ENCODE data around the gene PDE4B. TPM values are rescaled to one million over a fixed set of nuclear protein-coding genes. Genes with fewer than 3 reads are reported as not detected.

PDE4B gene
- total RNA-seq, 2 donors from 2014 or later: 23.6 to 53.9 TPM

DNA sequence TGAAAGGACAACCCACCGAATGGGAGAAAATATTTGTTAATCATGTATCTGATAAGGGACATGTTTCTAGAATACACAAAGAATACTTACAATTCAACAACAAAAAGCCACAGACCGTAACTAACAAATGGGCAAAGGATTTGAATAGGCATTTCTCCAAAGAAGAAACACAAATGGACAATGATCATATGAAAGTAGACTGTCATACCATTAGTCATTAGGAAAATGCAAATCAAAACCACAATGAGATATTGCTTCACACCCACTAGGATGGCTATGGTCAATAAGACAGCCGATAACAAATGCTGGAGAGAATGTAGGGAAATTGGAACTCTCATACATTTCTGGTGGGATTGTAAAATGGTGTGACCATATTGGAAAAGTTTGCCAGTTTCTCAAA lies 374.1 kb downstream of the PDE4B start:
- Mint-ChIP-seq H3K36me3 (ENCODE audit: insufficient read depth in 2 of 2) (peaks cover 0 to 1% of the 10 kb centered on the region in 2 donors), H3K27ac (no peak overlapping the region), H3K9me3 (no peaks in the 10 kb centered on the region), H3K4me3 (no peak overlapping the region), H3K27me3 (ENCODE audit: low read depth) (peaks cover 32% of the 10 kb centered on the region), H3K4me1 (ENCODE audit: low read depth) (peaks cover 19% of the 10 kb centered on the region)
- DNase-seq (no peak), ATAC-seq (replicated peaks in 1 of 2) (no peak)

DNA sequence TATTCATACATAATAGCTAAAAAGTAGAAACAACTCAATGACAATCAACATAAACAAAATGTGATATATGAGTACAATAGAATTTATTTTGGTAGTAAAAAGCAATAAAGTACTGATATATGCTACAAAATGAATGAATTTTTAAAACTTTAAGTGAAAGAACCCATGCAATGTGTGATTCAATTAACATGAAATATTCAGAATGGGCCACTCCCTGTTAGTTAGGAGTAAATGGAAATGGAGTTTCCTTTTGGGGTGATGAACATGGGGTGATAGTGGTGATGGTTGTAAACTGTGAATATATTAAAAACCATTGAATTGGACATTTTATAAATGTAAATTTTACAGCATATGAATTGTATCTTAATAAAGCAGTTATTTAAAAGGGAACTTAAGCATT lies 374.6 kb downstream of the PDE4B start:
- no peak overlapping the region for H3K4me3 Mint-ChIP-seq
- H3K36me3 Mint-ChIP-seq (ENCODE audit: insufficient read depth in 2 of 2): peaks cover 0 to 1% of the 10 kb centered on the region in 2 donors
- peaks cover 32% of the 10 kb centered on the region for H3K27me3 Mint-ChIP-seq (ENCODE audit: low read depth)
- no peaks in the 10 kb centered on the region for H3K9me3 Mint-ChIP-seq
- peaks cover 19% of the 10 kb centered on the region for H3K4me1 Mint-ChIP-seq (ENCODE audit: low read depth)
- no peak overlapping the region for H3K27ac Mint-ChIP-seq
- DNase-seq: no peak
- no peak for ATAC-seq (replicated peaks in 1 of 2)

DNA sequence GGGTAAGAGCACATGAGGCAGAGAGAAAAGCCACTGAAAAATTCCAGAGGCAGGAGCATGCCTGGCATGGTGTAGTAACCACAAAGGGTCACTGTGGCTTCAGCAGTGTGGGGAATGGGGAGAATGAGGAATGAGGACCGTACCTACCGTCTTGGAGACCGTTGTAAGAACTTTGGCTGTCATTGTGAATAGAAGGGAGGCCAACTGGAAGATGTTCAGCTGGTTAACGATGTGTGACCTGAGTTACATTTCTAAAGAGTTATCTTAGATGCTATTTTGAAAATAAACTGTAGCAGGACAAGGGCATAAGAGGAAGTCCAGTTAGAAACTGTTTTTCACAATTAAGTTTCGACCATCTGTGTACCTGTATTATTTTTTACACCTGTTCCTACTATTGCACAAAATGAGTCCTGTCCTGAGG lies 375.8 kb downstream of the PDE4B start:
- peaks cover 0 to 1% of the 10 kb centered on the region in 2 donors for H3K36me3 Mint-ChIP-seq (ENCODE audit: insufficient read depth in 2 of 2)
- H3K27me3 Mint-ChIP-seq (ENCODE audit: low read depth): peaks cover 40% of the 10 kb centered on the region
- H3K4me3 Mint-ChIP-seq: peak overlapping the region in 1 of 2 donors; percentile 31
- H3K27ac Mint-ChIP-seq: no peak overlapping the region
- H3K4me1 Mint-ChIP-seq (ENCODE audit: low read depth): peaks cover 19% of the 10 kb centered on the region
- H3K9me3 Mint-ChIP-seq: no peaks in the 10 kb centered on the region
- no peak for DNase-seq
- no peak for ATAC-seq (replicated peaks in 1 of 2)

DNA sequence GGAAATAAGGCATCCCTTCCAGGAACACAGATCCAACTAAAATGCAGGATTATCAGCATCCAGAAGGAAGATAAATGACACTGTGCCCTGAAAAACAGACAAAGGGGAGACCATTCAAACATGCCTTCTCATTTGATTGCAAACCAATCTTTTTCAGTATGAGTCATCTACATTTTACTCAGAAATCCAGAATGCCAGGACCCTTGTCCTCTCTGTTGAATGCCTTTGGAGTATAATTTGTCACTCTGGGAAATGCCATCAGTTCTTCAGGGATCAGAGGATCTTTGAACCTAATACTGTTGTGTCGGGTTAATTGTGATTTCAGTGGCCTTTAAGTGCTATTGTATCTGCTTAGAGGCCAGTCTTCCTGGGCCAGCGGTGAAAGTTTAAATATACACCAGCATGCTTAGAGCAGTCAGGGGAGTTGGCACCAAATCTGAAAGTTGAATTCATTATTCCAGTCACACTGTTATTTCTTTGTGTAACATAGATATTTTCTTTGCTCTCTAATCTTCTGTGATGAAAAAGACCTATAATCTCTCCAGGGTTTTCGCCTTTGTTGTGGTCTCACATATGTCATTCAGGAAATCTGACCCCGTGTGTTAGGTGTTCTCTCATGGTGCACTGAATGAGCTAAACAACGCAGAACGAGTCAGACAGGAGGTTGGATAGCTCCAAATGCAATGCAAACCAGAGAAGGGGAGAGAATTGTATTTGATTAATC lies 376.4 kb downstream of the PDE4B start:
- Mint-ChIP-seq H3K27me3 (ENCODE audit: low read depth) (peaks cover 40% of the 10 kb centered on the region), H3K4me1 (ENCODE audit: low read depth) (peaks cover 19% of the 10 kb centered on the region), H3K27ac (no peak overlapping the region), H3K36me3 (ENCODE audit: insufficient read depth in 2 of 2) (peaks cover 0 to 1% of the 10 kb centered on the region in 2 donors), H3K4me3 (peak overlapping the region; percentile 8 to 32), H3K9me3 (no peaks in the 10 kb centered on the region)
- peak; percentile 78 to 84 for ATAC-seq (replicated peaks in 1 of 2)
- peak in 1 of 2 donors; percentile 2 for DNase-seq

DNA sequence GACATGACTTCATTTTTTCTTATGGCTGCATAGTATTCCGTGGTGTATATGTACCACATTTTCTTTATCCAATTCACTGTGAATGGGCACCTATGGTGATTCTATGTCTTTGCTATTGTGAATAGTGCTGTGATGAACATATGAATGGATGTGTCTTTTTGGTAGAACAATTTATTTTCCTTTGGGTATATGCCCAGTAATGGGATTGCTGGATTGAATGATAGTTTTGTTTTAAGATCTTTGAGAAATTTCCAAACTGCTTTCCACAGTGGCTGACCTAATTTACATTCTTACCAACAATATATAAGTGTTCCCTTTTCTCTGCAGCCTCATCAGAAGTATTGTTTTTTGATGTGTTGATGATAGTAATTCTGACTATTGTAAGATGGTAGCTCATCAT lies 379.6 kb downstream of the PDE4B start:
- Mint-ChIP-seq H3K27me3 (ENCODE audit: low read depth) (peaks cover 47% of the 10 kb centered on the region), H3K36me3 (ENCODE audit: insufficient read depth in 2 of 2) (no peaks in the 10 kb centered on the region), H3K4me1 (ENCODE audit: low read depth) (peaks cover 19% of the 10 kb centered on the region), H3K4me3 (no peak overlapping the region), H3K27ac (no peak overlapping the region), H3K9me3 (no peaks in the 10 kb centered on the region)
- DNase-seq: no peak
- no peak for ATAC-seq (replicated peaks in 1 of 2)

DNA sequence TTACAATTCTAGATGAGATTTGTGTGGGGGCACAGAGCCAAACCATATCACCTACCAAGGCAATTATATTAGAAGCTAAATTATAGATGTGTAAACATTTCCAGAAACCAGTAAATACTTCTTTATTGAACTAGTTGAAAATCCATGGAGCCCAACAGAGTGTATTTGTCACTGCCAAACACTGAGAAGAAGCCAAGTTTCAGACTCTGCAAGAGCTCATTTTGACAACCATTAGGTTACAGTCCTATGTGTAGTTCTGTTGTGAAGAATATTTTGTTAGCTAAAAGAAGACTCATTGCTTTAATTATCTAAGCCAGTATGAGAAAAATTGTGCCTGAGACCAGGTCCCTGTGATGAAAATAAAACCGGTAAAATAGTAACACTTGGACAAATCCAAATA lies 382.4 kb downstream of the PDE4B start:
- DNase-seq (no peak), ATAC-seq (replicated peaks in 1 of 2) (no peak)
- peaks cover 28% of the 10 kb centered on the region for H3K27me3 Mint-ChIP-seq (ENCODE audit: low read depth)
- H3K27ac Mint-ChIP-seq: no peak overlapping the region
- no peaks in the 10 kb centered on the region for H3K9me3 Mint-ChIP-seq
- H3K4me3 Mint-ChIP-seq: no peak overlapping the region
- no peaks in the 10 kb centered on the region for H3K4me1 Mint-ChIP-seq (ENCODE audit: low read depth)
- H3K36me3 Mint-ChIP-seq (ENCODE audit: insufficient read depth in 2 of 2): no peaks in the 10 kb centered on the region

DNA sequence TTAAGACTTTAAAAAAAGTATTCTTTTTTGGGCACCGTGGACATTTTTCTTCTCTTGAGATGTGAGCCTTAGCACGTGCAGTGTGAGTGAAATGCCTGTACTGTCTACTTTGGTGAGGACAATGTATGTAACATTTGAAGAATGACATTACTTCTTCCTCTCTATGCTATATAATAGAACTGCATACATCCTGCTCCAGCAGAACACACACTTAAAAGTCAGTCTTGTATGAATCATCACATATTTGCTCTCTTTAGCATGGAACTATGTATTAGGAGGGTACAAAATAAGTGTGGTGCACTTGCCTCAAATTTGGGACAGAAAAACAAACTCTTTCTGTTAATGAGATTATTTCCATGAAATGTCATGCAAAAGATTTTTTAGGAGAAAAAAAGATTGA lies 382.9 kb downstream of the PDE4B start:
- ATAC-seq (replicated peaks in 1 of 2) (no peak), DNase-seq (no peak)
- Mint-ChIP-seq H3K27me3 (ENCODE audit: low read depth) (peaks cover 23% of the 10 kb centered on the region), H3K4me1 (ENCODE audit: low read depth) (no peaks in the 10 kb centered on the region), H3K27ac (no peak overlapping the region), H3K4me3 (no peak overlapping the region), H3K36me3 (ENCODE audit: insufficient read depth in 2 of 2) (no peaks in the 10 kb centered on the region), H3K9me3 (no peaks in the 10 kb centered on the region)

DNA sequence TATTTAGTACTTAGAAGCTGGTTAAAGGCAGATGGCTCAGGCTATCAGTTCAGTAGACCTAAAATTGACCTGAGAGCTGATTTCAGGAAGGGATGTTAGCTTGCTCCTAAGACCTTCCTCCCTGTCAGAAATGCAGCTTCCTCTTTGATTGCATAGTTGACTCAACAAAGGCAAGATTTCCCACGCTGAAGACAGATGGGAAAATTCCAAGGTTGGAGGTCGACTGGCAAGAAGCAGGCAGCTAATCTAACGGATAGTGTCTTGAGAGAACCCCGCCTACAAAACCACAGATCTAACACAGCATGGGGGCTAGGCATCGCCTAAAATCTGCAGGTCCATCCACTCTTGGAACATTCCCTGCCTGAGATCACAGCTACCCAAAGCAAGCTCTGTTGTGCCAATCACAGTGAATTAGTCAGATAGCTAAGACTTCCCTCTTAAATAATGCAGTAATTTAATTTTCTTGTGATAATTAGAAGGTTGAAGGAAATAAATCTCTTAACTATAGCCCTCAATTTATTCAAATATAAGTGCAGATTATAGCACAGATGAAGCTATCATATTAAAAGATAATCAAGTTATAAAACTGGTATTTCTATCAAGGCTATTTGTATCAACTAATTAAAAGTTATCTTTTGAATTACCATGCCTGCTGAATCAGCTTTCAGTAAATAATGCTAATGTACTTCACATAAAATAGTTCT lies 383.5 kb downstream of the PDE4B start:
- Mint-ChIP-seq H3K36me3 (ENCODE audit: insufficient read depth in 2 of 2) (no peaks in the 10 kb centered on the region), H3K4me3 (no peak overlapping the region), H3K4me1 (ENCODE audit: low read depth) (no peaks in the 10 kb centered on the region), H3K27ac (no peak overlapping the region), H3K27me3 (ENCODE audit: low read depth) (peaks cover 17% of the 10 kb centered on the region), H3K9me3 (no peaks in the 10 kb centered on the region)
- ATAC-seq (replicated peaks in 1 of 2) (no peak), DNase-seq (no peak)

DNA sequence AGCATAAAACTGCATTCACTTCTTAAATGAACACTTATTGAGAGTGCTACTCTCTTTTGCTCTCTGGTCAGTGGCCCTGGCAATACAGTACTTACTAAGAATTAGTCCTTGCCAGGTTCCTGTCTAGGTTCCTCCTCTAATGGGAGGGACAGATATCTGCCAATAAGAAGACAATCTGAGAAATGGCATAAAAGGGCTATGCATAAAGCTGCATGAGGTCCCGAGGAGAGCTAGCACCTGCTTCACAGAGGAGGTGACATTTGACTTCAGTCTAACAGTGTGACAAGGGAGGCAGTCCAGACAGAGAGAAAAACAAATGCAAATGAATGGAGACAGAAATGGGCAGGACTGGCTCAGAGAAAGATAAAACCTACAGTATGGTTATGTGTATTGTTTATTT lies 384.1 kb downstream of the PDE4B start:
- H3K9me3 Mint-ChIP-seq: no peaks in the 10 kb centered on the region
- H3K36me3 Mint-ChIP-seq (ENCODE audit: insufficient read depth in 2 of 2): no peaks in the 10 kb centered on the region
- H3K4me3 Mint-ChIP-seq: no peak overlapping the region
- DNase-seq (no peak), ATAC-seq (replicated peaks in 1 of 2) (no peak)
- no peak overlapping the region for H3K27ac Mint-ChIP-seq
- peaks cover 16% of the 10 kb centered on the region for H3K27me3 Mint-ChIP-seq (ENCODE audit: low read depth)
- no peaks in the 10 kb centered on the region for H3K4me1 Mint-ChIP-seq (ENCODE audit: low read depth)

DNA sequence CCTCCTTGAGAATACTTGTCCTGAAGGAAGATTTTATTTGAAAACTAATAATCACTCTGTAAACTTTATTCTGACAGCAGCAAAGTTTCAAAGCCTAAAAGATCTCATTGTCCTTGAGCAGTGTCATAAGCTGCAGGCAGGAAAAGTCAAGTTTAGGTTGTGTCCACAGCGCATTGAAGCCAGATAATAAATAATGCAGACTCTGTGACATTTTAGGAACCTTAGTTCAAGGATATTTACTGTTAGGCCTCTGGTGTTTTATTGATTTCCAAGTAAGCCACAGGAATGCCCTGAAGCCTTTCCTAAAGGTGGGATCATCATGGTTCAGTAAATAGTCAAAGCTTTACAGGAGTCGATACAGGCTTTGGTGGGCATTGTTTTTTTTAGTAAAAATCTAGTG lies 384.8 kb downstream of the PDE4B start:
- peaks cover 16% of the 10 kb centered on the region for H3K27me3 Mint-ChIP-seq (ENCODE audit: low read depth)
- DNase-seq (no peak), ATAC-seq (replicated peaks in 1 of 2) (no peak)
- H3K4me3 Mint-ChIP-seq: no peak overlapping the region
- no peaks in the 10 kb centered on the region for H3K9me3 Mint-ChIP-seq
- H3K4me1 Mint-ChIP-seq (ENCODE audit: low read depth): peaks cover 3% of the 10 kb centered on the region
- H3K27ac Mint-ChIP-seq: no peak overlapping the region
- H3K36me3 Mint-ChIP-seq (ENCODE audit: insufficient read depth in 2 of 2): no peaks in the 10 kb centered on the region

DNA sequence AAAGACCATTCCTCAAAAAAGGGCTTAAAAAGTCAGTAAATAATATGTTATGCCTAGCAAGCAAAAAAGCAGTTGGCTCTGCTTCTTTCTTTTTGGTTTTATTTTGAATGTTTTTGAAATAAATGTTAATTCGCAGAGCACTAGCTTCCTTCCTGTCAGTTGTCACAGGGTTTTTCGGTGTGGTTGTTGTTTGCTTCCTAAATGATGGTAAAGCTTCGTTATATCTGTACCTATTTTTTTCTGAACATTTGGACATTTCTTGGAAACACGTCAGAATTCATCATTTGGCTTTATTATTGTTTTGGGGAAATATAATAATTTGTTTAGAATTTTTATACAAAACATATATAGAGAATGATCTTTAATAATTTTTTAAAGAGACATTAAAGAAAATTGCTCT lies 389.3 kb downstream of the PDE4B start:
- peaks cover 18% of the 10 kb centered on the region for H3K4me1 Mint-ChIP-seq (ENCODE audit: low read depth)
- peak overlapping the region; percentile 26 to 51 for H3K4me3 Mint-ChIP-seq
- ATAC-seq (replicated peaks in 1 of 2) (no peak), DNase-seq (no peak)
- peaks cover 0 to 2% of the 10 kb centered on the region in 2 donors for H3K36me3 Mint-ChIP-seq (ENCODE audit: insufficient read depth in 2 of 2)
- H3K27ac Mint-ChIP-seq: no peak overlapping the region
- H3K9me3 Mint-ChIP-seq: peaks cover 0 to 2% of the 10 kb centered on the region in 2 donors
- H3K27me3 Mint-ChIP-seq (ENCODE audit: low read depth): peaks cover 9% of the 10 kb centered on the region

DNA sequence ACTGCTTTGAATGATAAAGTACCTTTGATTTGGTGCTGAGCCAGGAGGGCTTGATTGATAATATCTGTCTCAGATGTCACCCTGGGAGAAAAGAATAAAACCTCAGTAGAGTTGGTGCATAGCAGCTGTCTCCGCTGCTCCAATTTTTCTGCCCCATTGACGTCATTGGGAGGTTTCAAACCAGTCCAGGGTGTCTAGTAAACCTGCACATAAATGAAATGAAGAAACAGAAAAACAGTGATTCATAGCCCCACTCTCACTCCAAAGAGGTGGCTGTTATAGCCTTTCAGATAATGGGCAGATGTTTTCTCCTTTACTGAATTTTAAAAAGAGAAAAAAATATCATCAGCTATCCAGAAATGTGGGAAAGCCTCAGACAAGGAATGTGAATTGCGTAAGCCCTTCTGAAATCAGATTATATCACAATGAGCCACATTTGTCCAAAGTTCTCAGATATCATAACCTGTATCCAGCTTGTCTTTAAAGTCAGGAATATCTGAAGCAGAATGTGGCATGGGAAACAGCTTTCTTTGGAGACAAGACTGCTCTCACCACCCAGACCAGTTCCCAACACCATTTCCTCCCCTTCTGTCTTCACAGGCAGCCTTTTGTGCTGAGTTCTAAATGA lies 390.0 kb downstream of the PDE4B start:
- peaks cover 1 to 4% of the 10 kb centered on the region in 2 donors for H3K9me3 Mint-ChIP-seq

DNA sequence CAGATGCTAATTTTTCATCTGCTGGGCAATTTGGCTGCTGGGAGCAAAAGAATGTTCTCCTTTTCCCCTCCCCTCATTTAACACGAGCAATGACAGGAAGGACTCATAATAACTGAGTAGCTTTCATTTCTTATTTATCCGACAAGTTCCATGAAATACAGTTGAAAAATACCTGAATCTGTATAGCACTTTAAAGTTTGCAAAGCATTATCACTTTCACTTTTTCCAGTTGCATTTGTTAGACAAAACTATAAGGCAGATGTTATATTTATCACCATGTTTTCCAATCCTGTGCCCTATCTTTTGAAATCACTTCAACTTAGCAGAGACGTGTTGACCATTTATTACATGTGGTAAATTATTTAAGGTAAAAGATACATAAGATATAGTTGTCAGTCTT lies 390.7 kb downstream of the PDE4B start:
- peaks cover 0 to 2% of the 10 kb centered on the region in 2 donors for H3K36me3 Mint-ChIP-seq (ENCODE audit: insufficient read depth in 2 of 2)
- H3K27me3 Mint-ChIP-seq (ENCODE audit: low read depth): peaks cover 5% of the 10 kb centered on the region
- peaks cover 18% of the 10 kb centered on the region for H3K4me1 Mint-ChIP-seq (ENCODE audit: low read depth)
- H3K9me3 Mint-ChIP-seq: peaks cover 1 to 4% of the 10 kb centered on the region in 2 donors
- H3K4me3 Mint-ChIP-seq: peak overlapping the region in 1 of 2 donors; percentile 64
- ATAC-seq (replicated peaks in 1 of 2) (no peak), DNase-seq (no peak)
- H3K27ac Mint-ChIP-seq: peak overlapping the region; percentile 19

More for the DNA sequence above, 390.0 kb downstream of the PDE4B start:
- peaks cover 0 to 2% of the 10 kb centered on the region in 2 donors for H3K36me3 Mint-ChIP-seq (ENCODE audit: insufficient read depth in 2 of 2)
- DNase-seq: peak; percentile 65
- ATAC-seq (replicated peaks in 1 of 2): peak; percentile 100
- H3K27ac Mint-ChIP-seq: peak overlapping the region; percentile 78
- peaks cover 18% of the 10 kb centered on the region for H3K4me1 Mint-ChIP-seq (ENCODE audit: low read depth)
- peaks cover 5% of the 10 kb centered on the region for H3K27me3 Mint-ChIP-seq (ENCODE audit: low read depth)
- H3K4me3 Mint-ChIP-seq: peak overlapping the region; percentile 31 to 64

All from activated T-cell treated with anti-CD3 and anti-CD28 coated beads, Interleukin-2, amount 50 U/mL, for 72 hours (primary cell).